K562 (cell line): ENCODE measurements around the gene TAF10. TPM values are rescaled to one million over a fixed set of nuclear protein-coding genes. Genes with fewer than 3 reads are reported as not detected.
A peak's percentile ranks its signal among the peaks of the same experiment; 100 is the strongest.

Experiments
- AFF1 ChIP-seq, 2 experiments: fragments of 450-650 bp; IDR thresholded peaks; 2 replicates each; pipeline ENCODE4 v1.6.1; 2018; ENCODE audit warnings: mild to moderate bottlenecking in 2 of 2, low read depth in 1 of 2; ENCODE audit not compliant: partially characterized antibody in 2 of 2
- BACH1 ChIP-seq: fragments of 200-800 bp; sonication (Bioruptor generic); IDR thresholded peaks from 2 replicates; pipeline ENCODE4 v1.6.1; 2016; ENCODE audit warnings: missing genetic modification characterization, missing compliant biosample characterization
- C11orf30 ChIP-seq: fragments of 450-650 bp; IDR thresholded peaks from 2 replicates; pipeline ENCODE4 v1.6.1; 2016; ENCODE audit warnings: low read depth, mild to moderate bottlenecking
- CBX3 ChIP-seq, 2 experiments: IDR thresholded peaks; 1 replicate in 1 of 2; 2 replicates in 1 of 2; pipeline ENCODE4 v1.6.1; 2012; ENCODE audit warnings: inconsistent platforms in 2 of 2, low read length in 2 of 2, borderline replicate concordance in 1 of 2, control low read depth in 1 of 2
- CREB3L1 ChIP-seq: fragments of 450-650 bp; IDR thresholded peaks from 2 replicates; pipeline ENCODE4 v1.6.1; 2014; ENCODE audit warnings: low read depth, mild to moderate bottlenecking, moderate library complexity, borderline replicate concordance
- CREB5 ChIP-seq: fragments of 250-450 bp; sonication (Bioruptor Pico); IDR thresholded peaks from 2 replicates; pipeline ENCODE4 v1.5.0; 2020; ENCODE audit warnings: mild to moderate bottlenecking
- DIDO1 ChIP-seq: fragments of 450-650 bp; IDR thresholded peaks from 2 replicates; pipeline ENCODE4 v1.6.1; 2016; ENCODE audit warnings: low read depth, missing biosample characterization, missing genetic modification characterization
- ETV5 ChIP-seq: sonication (generic); formaldehyde crosslinking; IDR thresholded peaks from 2 replicates; pipeline ENCODE4 v1.4.0; 2020; ENCODE audit warnings: low read depth, mild to moderate bottlenecking, missing genetic modification reagents
- ETV6 ChIP-seq, 3 experiments: fragments of 150-350 bp in 1 of 3; sonication (generic) in 1 of 3; formaldehyde crosslinking in 1 of 3; IDR thresholded peaks; 2 replicates each; pipeline versions ENCODE4 v1.6.1 to v1.8.0; 2014 to 2022; ENCODE audit warnings: borderline replicate concordance in 2 of 3, low read depth in 2 of 3, antibody characterized with exemption in 1 of 3, low read length in 1 of 3, mild to moderate bottlenecking in 1 of 3, missing genetic modification reagents in 1 of 3
- FOXP1 ChIP-seq: sonication (generic); formaldehyde crosslinking; IDR thresholded peaks from 2 replicates; pipeline ENCODE4 v1.8.0; 2022; ENCODE audit warnings: mild to moderate bottlenecking, missing genetic modification reagents
- MTA3 ChIP-seq: fragments of 450-650 bp; formaldehyde crosslinking; IDR thresholded peaks from 2 replicates; pipeline ENCODE4 v1.6.1; 2017; ENCODE audit warnings: mild to moderate bottlenecking, borderline replicate concordance
- MXI1 ChIP-seq: IDR thresholded peaks from 2 replicates; pipeline ENCODE4 v1.6.1; 2011; ENCODE audit warnings: low read depth, mild to moderate bottlenecking, improper control_type of control experiment, low read length
- NELFE ChIP-seq: IDR thresholded peaks from 2 replicates; pipeline ENCODE4 v1.6.1; 2011; ENCODE audit warnings: mild to moderate bottlenecking; ENCODE audit not compliant: insufficient read depth, insufficient read length
- PRMT5 ChIP-seq: sonication (generic); formaldehyde crosslinking; IDR thresholded peaks from 2 replicates; pipeline ENCODE4 v1.5.0; 2020; ENCODE audit warnings: missing genetic modification reagents
- SMARCA4 ChIP-seq: fragments of 450-650 bp; IDR thresholded peaks from 2 replicates; pipeline ENCODE4 v1.6.1; 2016
- ZBTB9 ChIP-seq: fragments of 450-650 bp; formaldehyde crosslinking; IDR thresholded peaks from 2 replicates; pipeline ENCODE4 v1.4.0; 2020; ENCODE audit warnings: mild to moderate bottlenecking, moderate library complexity
- ZFP36 ChIP-seq: fragments of 150-350 bp; IDR thresholded peaks from 2 replicates; pipeline ENCODE4 v1.6.1; 2018; ENCODE audit warnings: low read length, low read depth; ENCODE audit not compliant: partially characterized antibody
- ZNF175 ChIP-seq: fragments of 200-800 bp; sonication (Bioruptor generic); IDR thresholded peaks from 2 replicates; pipeline ENCODE4 v1.6.1; 2016; ENCODE audit warnings: low read depth, mild to moderate bottlenecking, missing genetic modification characterization, missing compliant biosample characterization
- ZNF766 ChIP-seq: fragments of 200-800 bp; sonication (Bioruptor generic); conservative IDR thresholded peaks from 2 replicates; pipeline ENCODE4 v1.6.1; 2016; ENCODE audit warnings: missing genetic modification characterization, missing compliant biosample characterization
- polyA plus RNA-seq, 8 experiments: library from polyadenylated mRNA; depleted of rRNA in 4 of 8; stranded (reverse) in 5 of 8; unstranded in 3 of 8; fragments of >200 nt; fragmentation: Nextera tagmentation in 2 of 8; fragmentation: Illumina TruSeq in 1 of 8; extraction: Ambion mirVana in 2 of 8; extraction: Trizol in 1 of 8; gene quantifications; 2 replicates each; pipeline versions ENCODE4 v1.2.1 to v1.2.3, GENCODE V29; 2011 to 2014; ENCODE audit warnings: inconsistent platforms in 1 of 8, missing spikeins in 1 of 8
- total RNA-seq, 7 experiments: library from RNA; depleted of rRNA in 6 of 7; stranded (reverse); fragments of >200 nt in 6 of 7; fragmentation: Illumina TruSeq in 2 of 7; extraction: Trizol in 2 of 7; gene quantifications; 2 replicates each; pipeline versions ENCODE4 v1.2.1 to v1.2.3, GENCODE V29; 2011 to 2021; ENCODE audit warnings: low replicate concordance in 1 of 7

The TAF10 gene
- total and polyA plus RNA-seq, 9 of the 15 experiments (the other 6 are each of a cell fraction or from before 2014, with no cell fraction given), result 19.5 to 197 (median 121) TPM

- peak; percentile 60 for TF ChIP-seq C11orf30
- TF ChIP-seq BACH1 (tag), result peak; percentile 69
- TF ChIP-seq ETV5, result no peak
- TF ChIP-seq CREB3L1, result peak; percentile 43; the same call in 1 of the 2 replicates
- TF ChIP-seq DIDO1, result no peak
- peak; percentile 71 for TF ChIP-seq ZNF766
- TF ChIP-seq CREB5 (CRISPR knock-in tag), result no peak
- TF ChIP-seq SMARCA4, result peak; percentile 91
- peak in 1 of 2 experiments; percentile 44; a peak in 1 of 3 replicates for TF ChIP-seq CBX3 (IDR thresholded peaks at IDR 0.05; ENCODE audit: borderline replicate concordance in 1 of 2, low read length in 2 of 2)
- no peak for TF ChIP-seq NELFE
- TF ChIP-seq MXI1, result 0 out of 2 replicates have a peak, but pooled peaks have one; percentile 31
- 0 out of 2 replicates have a peak, but pooled peaks have one; percentile 27 for TF ChIP-seq ZNF175
- no peak for TF ChIP-seq ZFP36
- TF ChIP-seq ETV6 (IDR thresholded peaks at IDR 0.05; ENCODE audit: borderline replicate concordance in 1 of 2, low read depth in 2 of 2, low read length in 1 of 2), result no peak
- TF ChIP-seq ETV6 (CRISPR knock-in tag; IDR thresholded peaks at IDR 0.05; ENCODE audit: borderline replicate concordance), result no peak
- TF ChIP-seq PRMT5 (CRISPR knock-in tag), result no peak
- TF ChIP-seq ZBTB9 (CRISPR knock-in tag), result 0 out of 2 replicates have a peak, but pooled peaks have one; percentile 39
- TF ChIP-seq FOXP1 (CRISPR knock-in tag), result peak; percentile 77; the same call in 1 of the 2 replicates
- peak in 1 of 2 experiments; percentile 72 for TF ChIP-seq AFF1 (IDR thresholded peaks at IDR 0.05; ENCODE audit: low read depth in 1 of 2, partially characterized antibody in 2 of 2)
- 0 out of 2 replicates have a peak, but pooled peaks have one; percentile 40 for TF ChIP-seq MTA3
Measured at GRCh38 chr11:6563121-6563619, 48.8 kb downstream of the TAF10 start (continued).
